T-helper 1 cell treated with Interleukin-12 subunit alpha and Interleukin-12 subunit beta and Interleukin-4 antibody, amounts not matched to agents 30 ng/mL and 1 ng/mL, for 36 hours (primary cell): Measurements from ENCODE around the gene TUSC2. TPM values are rescaled to one million over a fixed set of nuclear protein-coding genes. Genes with fewer than 3 reads are reported as not detected.

Source experiments
- intact Hi-C: fragments of 100-400 bp; cut with micrococcal nuclease; formaldehyde crosslinking; loops from one replicate; pipeline ENCODE4 v1.15.1; 2024
- total RNA-seq: library from RNA; stranded (reverse); gene quantifications from 2 replicates; pipeline ENCODE4 v1.2.3, GENCODE V29; 2022

TUSC2 gene, protein sequence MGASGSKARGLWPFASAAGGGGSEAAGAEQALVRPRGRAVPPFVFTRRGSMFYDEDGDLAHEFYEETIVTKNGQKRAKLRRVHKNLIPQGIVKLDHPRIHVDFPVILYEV
- total RNA-seq, result 23.1 and 25.7 TPM in 2 replicates

DNA sequence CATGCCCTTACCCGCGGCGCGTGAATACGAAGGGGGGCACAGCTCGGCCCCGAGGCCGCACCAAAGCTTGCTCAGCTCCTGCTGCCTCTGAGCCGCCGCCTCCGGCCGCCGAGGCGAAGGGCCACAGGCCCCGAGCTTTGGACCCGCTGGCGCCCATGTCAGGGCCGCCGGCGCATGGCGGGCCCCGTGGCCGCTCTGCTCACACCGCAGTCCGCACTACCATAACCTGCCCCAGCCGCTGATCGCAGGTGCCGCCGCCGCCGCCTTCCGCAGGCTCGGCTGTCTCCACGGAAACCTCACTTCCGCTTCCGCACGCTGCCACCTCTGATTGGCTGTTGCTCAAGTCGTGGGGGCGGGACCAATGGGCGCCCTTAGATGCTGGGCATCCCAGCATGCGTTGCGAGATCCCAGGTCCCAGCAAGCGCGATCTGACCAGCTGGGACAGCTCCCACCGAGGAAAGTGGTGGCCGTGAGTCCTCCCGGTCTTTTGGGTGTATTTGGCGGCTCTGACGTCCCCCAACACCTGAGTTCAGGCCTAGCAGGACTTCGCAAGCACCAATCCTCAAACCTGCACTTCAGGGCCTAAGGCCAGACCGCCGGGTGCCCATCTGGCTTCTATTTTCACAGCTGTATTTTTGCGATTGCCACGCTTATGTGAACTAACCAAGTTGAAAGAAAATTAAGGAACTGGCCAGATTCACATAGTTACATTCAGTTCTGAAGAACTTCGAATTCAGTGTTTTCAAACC, at the start of gene TUSC2:
TSS of gene TUSC2 (minus strand) at position 281 of the 749 bp plus-strand sequence. CDS start at position 157, 124 bp downstream.
- intact Hi-C loops, result loop anchor here (1.0 to 10.0 kb wide), 7 partner anchors 9 to 913 kb away; partner anchors contain the start of genes APEH, CYB561D2, HYAL3 and IFRD2

DNA sequence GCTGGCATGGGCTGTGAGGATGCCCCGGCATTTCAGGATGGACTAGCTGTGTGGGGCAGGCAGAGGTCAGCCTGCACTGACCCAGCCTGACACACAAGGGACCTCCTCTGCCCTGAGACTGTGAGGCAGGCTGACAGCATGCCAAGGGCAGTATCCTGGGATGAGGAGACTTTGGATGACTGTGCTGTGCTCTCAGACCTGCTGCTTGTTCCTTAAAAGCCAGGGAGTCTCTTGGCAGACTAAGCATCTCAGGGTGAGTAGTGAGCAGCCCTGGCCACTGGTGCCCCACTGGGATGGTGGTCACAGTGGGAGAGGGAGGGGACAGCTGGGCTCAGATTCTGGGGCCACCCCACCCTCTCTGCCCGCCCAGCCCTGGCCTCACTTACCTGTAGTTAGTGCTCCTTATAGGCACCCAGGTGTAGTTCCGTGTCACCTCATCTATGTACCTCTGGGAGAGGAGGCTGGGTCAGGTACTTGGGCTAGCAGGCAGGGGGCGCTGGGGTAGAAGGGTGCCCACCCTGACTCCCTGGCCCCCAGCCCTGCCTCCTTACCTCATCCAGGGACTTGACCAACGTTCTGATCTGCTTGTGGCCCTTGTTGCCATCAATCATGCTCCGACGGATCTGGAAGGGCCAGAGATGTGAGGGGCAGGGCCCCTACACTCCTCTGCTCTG, 47.4 kb upstream of the TUSC2 start:
- intact Hi-C loops, result no loop called here

DNA sequence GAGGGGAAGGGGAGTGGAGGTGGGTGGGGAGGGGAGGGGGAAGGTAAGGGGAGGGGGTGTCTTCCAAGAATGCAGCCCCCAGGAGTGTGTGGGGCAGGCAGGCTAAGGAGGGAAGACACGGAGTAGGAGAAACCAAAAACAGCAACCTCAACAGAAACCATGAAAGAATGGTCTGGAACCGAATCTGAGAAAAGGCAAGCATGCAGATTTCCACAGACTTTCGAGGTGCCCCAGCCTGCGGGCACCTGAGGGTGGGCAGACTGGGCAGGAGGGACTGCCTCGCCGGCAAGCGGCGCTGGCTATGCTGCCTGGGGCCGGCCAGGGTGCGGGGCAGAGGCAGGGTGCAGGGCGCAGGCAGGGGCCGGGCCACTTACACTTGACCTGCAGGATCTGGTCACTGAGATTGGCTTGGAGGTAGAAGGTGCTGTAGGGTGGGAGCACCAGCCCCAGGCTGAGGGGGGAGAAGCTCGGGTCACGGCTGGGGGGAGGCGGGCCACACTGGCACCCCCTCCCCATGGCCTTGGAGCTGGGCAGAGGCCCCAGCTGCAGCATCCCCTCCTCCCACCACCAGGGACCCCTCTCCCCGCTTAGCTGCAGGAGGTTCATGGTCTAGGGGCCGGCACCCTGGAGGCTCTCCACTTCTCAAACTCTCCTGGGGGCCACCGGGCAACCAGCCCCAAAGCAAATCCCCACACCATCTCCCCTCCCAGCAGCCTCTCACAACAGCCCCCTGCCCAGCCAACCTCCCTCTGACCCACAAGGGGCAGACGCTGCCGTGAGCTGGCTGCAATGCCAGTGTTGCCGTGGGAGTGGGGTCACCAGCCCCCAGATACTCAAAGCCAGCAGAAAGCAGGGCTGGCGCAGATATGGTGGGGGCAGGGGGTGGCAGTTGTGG, 46.6 kb upstream of the TUSC2 start:
- intact Hi-C loops, result no loop called here

DNA sequence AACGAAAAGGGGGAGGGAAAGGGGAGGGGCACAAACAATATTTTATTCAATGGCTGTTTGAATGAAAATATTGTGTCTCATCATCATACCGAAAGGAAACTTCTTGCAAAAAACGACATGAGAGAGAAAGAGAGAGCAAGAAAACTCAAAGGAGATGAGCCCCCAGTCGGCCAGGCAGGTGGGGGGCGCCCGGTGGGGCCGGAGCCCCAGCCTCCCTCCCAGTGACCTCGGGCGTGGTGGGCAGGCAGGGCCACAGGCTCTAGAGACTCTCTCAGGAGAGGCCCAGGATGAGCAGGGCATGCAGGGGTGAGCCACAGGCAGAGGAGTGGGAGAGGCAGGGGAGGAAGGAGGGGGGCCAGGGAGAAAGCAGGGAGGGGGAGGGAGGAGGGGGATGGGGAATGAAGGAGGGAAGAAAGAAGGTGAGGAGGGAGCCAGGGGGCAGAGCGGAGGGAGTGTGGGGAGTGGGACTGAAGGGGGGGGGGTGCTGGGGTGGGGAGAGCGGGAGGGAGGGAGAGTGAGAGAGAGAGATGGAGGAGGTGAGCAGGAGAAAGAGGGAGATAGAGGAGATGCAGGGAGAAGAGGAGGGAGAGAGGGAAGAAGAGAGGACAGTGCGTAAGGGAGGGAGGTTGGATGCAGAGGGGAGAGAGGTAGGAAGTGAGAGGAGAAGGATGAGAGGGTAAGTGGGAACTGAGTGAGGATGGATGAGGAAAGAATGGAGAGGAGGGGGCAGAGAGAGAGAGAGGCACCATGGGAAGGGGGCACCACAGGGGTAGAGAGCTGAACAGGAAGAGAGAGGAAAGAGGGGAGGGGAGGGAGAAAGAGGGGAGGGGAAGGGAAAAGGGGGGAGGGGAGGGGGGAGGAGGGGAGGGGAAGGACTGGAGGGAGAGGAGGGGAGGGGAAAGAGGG, 45.4 kb upstream of the TUSC2 start:
- intact Hi-C loops, result no loop called here

DNA sequence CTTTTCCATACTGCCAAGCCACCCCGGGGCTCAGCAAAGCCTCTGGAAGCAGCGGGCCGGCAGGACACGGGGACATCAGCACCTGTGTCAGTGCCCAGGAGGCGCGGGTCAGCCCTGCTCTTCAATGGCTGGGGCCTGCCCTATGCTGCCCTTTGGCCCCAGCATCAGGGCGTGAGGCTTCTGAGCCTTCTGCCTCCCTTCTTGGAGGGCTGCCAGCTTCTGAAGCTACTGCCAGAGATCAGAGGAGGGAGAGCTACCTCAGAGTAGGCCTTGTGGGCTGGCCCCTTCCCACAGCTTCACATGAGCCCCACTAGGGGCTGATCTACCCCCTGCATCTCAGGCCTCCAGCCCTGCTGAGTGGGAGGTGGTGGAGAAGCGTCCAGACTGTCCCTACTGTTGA, 44.3 kb upstream of the TUSC2 start:
- intact Hi-C loops, result no loop called here

DNA sequence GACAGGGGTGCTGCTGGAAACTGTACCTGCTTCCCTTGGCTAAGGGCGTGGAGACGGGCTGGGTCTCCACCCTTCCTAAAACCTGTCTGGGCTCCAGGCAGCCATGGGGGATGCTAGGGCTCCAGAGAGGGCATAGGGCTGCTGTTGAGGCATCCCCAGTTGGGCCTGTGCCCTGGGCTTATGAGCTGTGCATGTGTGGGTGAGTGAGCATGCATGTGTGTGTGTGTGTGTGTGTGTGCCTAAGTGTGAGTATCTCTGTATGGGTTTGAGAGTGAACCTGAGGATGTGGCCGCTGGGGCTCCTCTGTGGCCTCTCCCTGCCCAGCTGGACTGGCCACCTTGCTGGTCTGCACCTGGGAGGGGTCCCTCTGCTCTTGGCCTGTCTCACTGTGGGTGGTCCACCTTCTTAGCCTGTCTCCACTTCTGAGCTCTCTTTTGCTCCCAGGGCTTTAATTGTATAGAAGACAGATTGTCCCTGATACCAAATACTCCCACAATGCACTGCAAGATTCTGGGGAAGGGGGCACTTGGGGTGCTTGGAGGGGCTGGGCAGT, 43.2 kb upstream of the TUSC2 start:
- intact Hi-C loops, result no loop called here

DNA sequence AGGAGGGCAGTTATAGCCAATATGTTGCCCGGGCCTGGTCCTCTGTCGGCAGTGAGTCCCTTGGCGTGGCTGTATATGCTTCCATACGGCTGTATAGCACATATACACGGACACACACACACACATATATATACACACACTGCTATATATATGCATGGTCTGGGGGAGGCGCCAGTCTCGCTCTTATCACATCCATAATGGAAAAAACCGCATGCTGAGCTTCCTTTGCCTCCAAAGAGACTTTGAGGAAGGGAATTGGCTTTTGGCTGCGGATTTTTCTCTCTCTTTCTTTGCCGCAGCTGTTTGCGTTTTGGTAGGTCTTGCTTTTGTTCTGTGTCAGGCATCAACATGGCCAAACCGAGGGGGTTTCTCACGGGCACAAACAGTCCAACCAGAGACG, 42.6 kb upstream of the TUSC2 start:
- intact Hi-C loops, result no loop called here

DNA sequence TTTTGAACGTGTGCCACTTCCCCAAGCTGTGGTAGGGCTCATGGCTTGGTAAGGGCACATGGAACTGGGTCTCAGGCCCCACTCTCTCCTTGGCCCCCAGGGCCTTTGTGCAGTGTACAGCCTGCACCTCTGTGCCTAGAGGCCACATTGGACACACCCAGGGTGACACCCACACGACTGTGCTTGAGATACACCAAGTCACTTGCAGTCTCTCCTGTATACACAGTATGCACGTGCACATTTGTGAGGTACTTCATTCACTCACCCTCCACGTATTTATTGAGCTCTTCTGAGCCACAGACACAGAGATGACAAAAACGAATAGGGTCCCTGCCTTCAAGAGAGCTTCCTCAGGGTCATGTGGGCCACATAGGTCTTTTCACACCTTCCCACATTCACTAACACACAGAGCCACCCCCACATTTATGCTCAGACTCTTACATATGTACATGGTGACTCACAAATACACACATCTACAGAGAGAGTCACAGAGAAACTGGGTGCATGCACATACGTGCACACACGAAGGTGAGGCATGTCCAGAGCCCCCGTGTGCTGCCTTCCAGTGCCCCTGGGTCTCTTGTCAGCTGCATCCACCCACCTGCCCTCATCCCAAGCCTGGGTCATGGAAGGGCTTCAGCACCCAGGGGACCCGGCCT, 41.1 kb upstream of the TUSC2 start:
- intact Hi-C loops, result no loop called here

DNA sequence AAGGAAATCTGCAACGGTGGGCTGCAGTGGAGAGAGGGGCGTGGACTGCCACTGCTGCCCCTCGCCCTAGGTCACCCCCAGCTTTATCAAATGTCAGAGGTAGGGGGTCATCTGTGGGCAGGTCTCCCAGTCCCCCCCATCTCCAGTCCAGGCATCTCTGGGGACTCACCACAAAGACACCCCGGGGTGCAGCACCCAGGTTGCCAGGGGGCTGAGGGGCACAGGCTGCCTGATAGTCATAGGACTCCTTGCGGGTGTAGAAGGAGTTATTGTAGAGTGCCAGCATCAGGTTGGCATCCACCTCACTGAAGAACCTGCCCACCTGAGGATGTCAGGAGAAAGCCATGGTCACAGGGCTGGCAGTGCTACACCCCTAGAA, 37.8 kb upstream of the TUSC2 start:
- intact Hi-C loops, result loop anchor here (1.0 kb wide), 5 partner anchors 15 to 201 kb away; partner anchors contain the start of gene C3orf18

DNA sequence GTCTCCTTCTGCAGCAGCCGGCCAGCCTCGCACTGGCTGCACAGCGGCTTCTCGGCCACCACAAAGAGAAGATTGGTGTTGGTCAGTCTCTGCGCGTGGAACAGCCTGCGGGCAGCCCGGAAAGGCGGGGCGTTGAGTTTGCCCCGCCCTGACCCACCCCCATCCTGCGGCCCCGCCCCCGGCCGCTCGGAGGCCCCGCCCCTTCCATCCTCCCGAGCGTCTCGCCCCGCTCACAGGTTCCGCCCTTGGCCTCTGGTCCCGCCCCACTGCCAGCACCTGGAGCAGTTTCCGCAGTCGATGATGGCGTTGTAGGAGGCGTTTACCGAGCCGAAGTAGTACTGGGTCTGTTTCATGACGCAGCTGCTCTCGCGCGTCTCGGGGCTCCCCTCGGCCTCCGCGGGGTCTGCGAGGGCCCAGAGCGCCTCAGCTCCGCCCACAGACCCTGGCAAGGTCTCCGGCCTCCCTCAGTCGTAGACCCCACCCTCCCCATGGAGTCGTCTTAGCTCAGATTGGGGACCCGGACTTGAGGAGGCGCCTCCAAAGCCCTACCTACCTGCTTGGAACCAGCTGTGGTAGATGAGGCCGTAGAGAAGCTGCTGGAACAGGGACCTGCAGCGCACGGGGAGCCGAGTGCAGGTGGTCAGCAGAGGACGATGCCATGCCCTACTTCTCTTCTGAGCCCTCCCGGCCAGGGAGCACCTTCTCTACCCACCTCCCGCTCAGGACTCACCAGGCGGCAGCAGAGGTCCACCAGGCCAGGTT, 37.2 kb upstream of the TUSC2 start:
- intact Hi-C loops, result loop anchor here (1.0 kb wide), 5 partner anchors 14 to 202 kb away; partner anchors contain the start of gene C3orf18

DNA sequence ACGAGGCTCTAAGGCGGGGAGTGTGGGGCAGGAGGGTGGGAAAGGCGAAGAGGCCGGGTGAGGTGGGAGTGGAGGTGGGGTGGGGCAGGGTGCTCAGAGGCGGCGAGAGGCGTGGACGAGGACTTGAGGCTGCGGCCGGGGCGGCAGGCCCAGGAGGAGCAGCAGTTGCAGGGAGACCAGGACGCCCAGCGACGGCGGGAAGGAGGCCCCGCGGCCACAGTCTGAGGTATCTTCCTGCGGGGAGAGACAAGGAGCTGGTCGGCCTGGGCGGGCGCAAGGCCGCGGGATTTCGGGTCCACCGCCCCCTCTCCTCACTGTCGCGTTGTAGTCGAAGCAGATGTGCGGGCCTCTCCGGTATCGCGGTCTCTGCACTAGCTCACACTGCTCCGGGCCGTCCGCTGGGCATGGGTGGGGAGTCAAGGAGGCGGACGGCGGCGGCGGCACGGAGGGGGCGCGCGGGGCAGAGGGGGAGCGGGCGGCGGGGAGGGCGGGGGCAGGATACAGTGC, 36.6 kb upstream of the TUSC2 start:
- intact Hi-C loops, result loop anchor here (1.0 kb wide), 5 partner anchors 13 to 203 kb away; partner anchors contain the start of gene C3orf18

DNA sequence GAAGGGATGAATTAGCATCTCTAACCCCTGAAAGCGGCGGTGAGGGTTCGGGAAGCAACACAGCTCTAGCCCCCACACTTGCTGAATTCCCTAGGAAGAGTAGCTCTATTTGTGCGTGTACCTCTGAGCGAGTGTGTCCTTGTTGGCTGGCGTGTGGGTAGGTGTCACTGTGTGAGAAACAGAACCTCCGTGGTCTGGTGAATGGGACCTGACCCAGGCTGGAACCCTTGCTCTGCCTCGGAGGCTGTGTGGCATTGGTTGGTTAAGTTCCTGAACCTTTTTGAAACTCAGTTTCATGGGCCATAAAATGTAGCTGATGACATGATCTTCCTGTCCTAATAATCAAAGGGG, 31.7 kb upstream of the TUSC2 start:
- intact Hi-C loops, result loop anchor here (1.0 to 10.0 kb wide), 14 partner anchors 8 to 1795 kb away; partner anchors contain the start of genes C3orf18, DCAF1, DUSP7 and GNAI2

DNA sequence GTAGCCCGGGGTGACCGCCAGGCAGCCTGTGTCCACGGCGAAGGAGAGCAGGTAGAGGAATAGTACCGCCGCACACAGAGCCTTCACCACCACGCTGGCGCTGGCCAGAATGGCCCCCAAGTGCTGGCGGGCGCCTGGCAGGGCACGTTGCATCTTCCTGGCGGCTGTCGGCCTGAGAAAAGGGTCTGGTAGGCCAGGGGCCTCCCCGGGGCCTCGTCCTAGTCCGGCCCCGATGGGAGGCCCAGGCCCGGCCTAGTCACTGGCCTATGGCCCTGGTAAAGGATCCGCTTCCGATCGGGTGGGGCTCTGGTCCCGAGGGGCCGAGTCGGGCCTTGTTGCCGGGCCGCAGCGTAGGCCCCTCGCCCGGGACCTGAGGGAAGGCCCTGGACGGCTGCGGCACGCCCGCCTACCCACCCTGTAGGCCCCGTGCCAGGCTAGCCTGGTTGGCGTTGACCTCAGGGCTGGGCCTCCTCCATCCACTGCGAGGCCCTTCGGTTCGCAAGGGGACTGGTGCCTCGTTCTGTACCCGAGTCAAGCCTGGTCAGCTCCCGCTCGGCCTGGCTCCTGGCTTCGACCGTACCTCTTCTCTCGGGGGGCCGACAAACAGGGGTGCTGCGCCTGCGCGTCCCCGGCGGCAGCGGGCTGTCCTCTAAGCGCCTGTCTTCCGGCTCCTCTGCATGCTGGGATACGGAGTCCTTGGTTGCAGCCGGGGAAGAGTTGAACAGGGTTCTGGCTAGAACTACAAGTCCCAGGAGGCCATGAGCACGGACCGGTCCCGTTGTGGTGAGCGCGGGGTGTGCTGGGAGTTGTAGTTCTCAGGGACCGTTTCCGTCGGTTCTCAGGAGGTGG, 31.1 kb upstream of the TUSC2 start, which contains the start of gene TMEM115:
TSS of gene TMEM115 (minus strand) at position 611 of the 849 bp plus-strand sequence. CDS start at position 153, 458 bp downstream.
- intact Hi-C loops, result loop anchor here (1.0 to 10.0 kb wide), 14 partner anchors 8 to 1795 kb away; partner anchors contain the start of genes C3orf18, DCAF1, DUSP7 and GNAI2

DNA sequence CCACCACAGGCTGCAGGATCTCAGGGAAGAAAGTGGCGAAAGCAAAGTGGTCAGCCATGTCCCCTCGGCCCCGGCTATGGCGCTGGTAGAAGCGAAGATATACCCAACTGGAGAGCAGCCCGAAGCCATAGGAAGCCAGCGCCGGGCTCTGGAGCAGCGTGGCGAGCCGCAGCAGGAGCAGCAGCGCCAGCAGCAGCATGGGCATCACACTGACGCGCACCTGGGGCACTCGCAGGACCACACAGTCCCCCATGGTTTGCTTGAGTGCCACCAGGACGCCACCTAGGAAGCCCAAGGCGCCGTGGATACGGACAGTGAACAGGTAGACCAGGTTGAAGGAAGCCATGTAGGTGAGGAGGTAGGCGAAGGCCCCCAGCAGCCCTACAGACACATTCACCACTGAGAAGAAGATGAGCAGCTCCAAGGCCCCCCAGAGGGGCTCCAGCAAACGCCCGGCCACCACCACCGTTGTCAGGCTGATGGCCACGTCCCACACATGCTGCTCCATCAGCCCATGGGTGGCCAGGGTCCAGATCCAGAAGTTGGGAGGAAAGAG, 30.4 kb upstream of the TUSC2 start:
- intact Hi-C loops, result loop anchor here (2.0 to 10.0 kb wide), 5 partner anchors 14 to 1696 kb away; partner anchors contain the start of genes DCAF1, DUSP7, GNAI2 and MAPKAPK3

DNA sequence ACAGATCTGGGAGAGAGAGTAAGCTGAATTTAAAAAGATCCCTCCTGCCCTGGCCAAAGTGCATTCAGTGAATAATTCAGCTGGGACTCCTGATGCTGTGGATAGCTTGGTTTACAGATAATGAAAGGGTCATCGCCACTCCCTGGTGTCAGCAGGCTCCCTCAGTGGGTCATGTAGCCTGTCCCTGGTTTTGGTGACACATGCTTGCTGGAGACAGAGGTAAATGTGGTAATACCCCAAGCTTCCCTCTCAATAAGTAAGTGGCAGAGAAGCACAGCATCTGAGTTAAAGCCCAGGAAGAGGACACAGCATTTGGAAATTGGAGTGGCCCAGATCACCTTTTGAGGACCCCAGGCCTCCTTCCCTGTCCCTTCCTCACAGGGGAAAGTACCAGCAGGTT, 29.5 kb upstream of the TUSC2 start:
- intact Hi-C loops, result loop anchor here (5.0 to 10.0 kb wide), 2 partner anchors 120 to 1697 kb away; partner anchors contain the start of genes DUSP7 and GNAI2

DNA sequence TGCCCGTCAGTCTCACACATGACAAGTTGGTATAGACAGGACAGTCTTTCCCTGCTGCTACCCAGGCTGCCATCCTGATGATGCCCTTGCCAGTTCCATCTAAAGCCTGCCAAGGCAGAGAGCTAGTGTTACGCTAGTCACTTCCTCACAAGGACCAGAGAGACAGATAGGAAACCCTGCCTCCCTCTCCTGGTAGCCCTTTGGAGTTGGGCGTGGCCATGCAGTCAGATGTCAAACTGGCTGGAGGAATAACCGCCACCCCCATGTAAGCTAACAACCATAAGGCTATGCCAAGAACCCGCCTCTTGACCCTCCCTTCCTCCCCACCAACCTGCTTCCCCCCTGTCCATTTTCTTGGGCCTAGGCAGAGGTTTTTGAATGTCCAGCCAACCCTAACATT, 28.5 kb upstream of the TUSC2 start:
- intact Hi-C loops, result loop anchor here (5.0 to 10.0 kb wide), 2 partner anchors 119 to 1698 kb away; partner anchors contain the start of genes DUSP7 and GNAI2
